ENCODE measurements around the gene FAM222B. TPM values are rescaled to one million over a fixed set of nuclear protein-coding genes. Genes with fewer than 3 reads are reported as not detected.

Gene FAM222B
- total and polyA plus RNA-seq, 9 of the 15 experiments (the other 6 are each of a cell fraction or from before 2014, with no cell fraction given), result 4.0 to 34.6 (median 7.5) TPM

- no peak for TF ChIP-seq TCF3 (CRISPR knock-in tag; IDR thresholded peaks at IDR 0.05)
- TF ChIP-seq ZNF384 (IDR thresholded peaks at IDR 0.05; ENCODE audit: low read depth, low read length), result peak; percentile 39; the same call in 1 of the 2 replicates
- TF ChIP-seq ZNF785 (CRISPR knock-in tag; IDR thresholded peaks at IDR 0.05), result no peak
- no peak for TF ChIP-seq HEY1 (CRISPR knock-in tag; IDR thresholded peaks at IDR 0.05; ENCODE audit: borderline replicate concordance)
- no peak for TF ChIP-seq ELF4 (CRISPR knock-in tag; IDR thresholded peaks at IDR 0.05)
- no peak for TF ChIP-seq HMBOX1 (IDR thresholded peaks at IDR 0.05)
- no peak for TF ChIP-seq RNF219 (CRISPR knock-in tag; IDR thresholded peaks at IDR 0.05)
- no peak for TF ChIP-seq PBX2 (CRISPR knock-in tag; IDR thresholded peaks at IDR 0.05; ENCODE audit: low read depth)
- no peak for TF ChIP-seq PBX2 (tag; conservative IDR thresholded peaks at IDR 0.05; ENCODE audit: low read depth)
- TF ChIP-seq NFYB (IDR thresholded peaks at IDR 0.05; ENCODE audit: extremely low read depth, insufficient read length), result no peak
- no peak for TF ChIP-seq ATF1 (CRISPR knock-in tag; IDR thresholded peaks at IDR 0.05)
- TF ChIP-seq ATF1 (tag; IDR thresholded peaks at IDR 0.05), result 0 out of 2 replicates have a peak, but pooled peaks have one; percentile 25
- no peak for TF ChIP-seq EGR1 (conservative IDR thresholded peaks at IDR 0.05)
- no peak for TF ChIP-seq ZBTB1 (CRISPR knock-in tag; IDR thresholded peaks at IDR 0.05; ENCODE audit: borderline replicate concordance, low read depth)
- TF ChIP-seq SRSF3 (IDR thresholded peaks at IDR 0.05; ENCODE audit: insufficient read depth, low read length), result no peak
- TF ChIP-seq ZNF274 (IDR thresholded peaks at IDR 0.05; ENCODE audit: borderline replicate concordance, low read depth, low read length), result no peak
- TF ChIP-seq MBD2 (IDR thresholded peaks at IDR 0.05; ENCODE audit: borderline replicate concordance, low read depth), result no peak
- TF ChIP-seq TARDBP (IDR thresholded peaks at IDR 0.05), result no peak
- TF ChIP-seq POLR2G (IDR thresholded peaks at IDR 0.05; ENCODE audit: low read depth, low read length), result no peak
- TF ChIP-seq MTF1 (CRISPR knock-in tag; IDR thresholded peaks at IDR 0.05; ENCODE audit: borderline replicate concordance), result no peak
Measured at GRCh38 chr17:28763804-28764266, 78.8 kb downstream of the FAM222B start (continued).

Data from K562 (cell line).